ENCODE data around the gene RBMS1. TPM values are rescaled to one million over a fixed set of nuclear protein-coding genes. Genes with fewer than 3 reads are reported as not detected.

RBMS1 gene
- total RNA-seq, 6 experiments from 2014 or later: 8.5 to 21.4 (median 14.3) TPM

DNA sequence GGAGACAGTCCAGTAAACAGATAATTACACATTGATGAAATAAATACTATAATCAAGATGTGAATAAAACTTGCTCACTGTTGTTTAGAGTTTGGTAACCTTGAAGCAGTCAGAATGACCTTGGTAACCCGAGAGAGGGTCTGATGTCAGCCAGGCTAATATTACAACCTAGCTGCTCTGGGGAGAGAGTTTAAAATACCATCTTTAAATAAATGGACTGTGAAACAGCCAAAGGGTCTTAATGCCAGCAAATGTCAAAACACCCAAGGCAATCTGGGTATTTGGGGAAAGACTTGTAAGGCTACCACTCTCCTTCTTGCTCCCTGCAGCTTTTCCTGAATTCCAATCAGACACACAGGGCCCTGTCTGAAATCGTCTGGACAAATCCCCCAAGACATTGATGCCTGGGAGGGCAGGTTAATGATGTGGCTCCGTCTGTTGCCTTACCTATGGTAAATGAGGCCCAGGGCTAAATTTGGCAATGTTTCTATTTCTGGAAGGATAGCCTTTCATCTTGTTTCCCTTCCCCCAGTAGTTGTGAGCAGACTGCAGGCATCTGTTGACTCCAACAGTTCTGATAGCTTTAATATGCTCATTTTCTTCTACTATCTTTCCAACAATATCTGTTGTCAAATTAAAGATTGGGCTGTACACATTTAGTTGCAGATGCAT lies 250.6 kb downstream of the RBMS1 start:
- DNase-seq (no peak), ATAC-seq (no peak)
- Histone ChIP-seq H3K9me3 (no peaks in the 10 kb centered on the region), H3K4me1 (no peaks in the 10 kb centered on the region), H3K27ac (no peak overlapping the region), H3K4me3 (no peak overlapping the region), H3K36me3 (no peaks in the 10 kb centered on the region), H3K27me3 (no peaks in the 10 kb centered on the region)
- intact Hi-C loops (cut with DNase I): no loop called here
- no peak for TF ChIP-seq POLR2A (IDR thresholded peaks at IDR 0.05)
- TF ChIP-seq, protein P1, sequence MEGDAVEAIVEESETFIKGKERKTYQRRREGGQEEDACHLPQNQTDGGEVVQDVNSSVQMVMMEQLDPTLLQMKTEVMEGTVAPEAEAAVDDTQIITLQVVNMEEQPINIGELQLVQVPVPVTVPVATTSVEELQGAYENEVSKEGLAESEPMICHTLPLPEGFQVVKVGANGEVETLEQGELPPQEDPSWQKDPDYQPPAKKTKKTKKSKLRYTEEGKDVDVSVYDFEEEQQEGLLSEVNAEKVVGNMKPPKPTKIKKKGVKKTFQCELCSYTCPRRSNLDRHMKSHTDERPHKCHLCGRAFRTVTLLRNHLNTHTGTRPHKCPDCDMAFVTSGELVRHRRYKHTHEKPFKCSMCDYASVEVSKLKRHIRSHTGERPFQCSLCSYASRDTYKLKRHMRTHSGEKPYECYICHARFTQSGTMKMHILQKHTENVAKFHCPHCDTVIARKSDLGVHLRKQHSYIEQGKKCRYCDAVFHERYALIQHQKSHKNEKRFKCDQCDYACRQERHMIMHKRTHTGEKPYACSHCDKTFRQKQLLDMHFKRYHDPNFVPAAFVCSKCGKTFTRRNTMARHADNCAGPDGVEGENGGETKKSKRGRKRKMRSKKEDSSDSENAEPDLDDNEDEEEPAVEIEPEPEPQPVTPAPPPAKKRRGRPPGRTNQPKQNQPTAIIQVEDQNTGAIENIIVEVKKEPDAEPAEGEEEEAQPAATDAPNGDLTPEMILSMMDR (IDR thresholded peaks at IDR 0.05): no peak
- 45% methylated on average over 1 of the region's 3 CpGs for WGBS (ENCODE audit: insufficient coverage, low coverage, low lambda C conversion rate, missing lambda C conversion rate)

DNA sequence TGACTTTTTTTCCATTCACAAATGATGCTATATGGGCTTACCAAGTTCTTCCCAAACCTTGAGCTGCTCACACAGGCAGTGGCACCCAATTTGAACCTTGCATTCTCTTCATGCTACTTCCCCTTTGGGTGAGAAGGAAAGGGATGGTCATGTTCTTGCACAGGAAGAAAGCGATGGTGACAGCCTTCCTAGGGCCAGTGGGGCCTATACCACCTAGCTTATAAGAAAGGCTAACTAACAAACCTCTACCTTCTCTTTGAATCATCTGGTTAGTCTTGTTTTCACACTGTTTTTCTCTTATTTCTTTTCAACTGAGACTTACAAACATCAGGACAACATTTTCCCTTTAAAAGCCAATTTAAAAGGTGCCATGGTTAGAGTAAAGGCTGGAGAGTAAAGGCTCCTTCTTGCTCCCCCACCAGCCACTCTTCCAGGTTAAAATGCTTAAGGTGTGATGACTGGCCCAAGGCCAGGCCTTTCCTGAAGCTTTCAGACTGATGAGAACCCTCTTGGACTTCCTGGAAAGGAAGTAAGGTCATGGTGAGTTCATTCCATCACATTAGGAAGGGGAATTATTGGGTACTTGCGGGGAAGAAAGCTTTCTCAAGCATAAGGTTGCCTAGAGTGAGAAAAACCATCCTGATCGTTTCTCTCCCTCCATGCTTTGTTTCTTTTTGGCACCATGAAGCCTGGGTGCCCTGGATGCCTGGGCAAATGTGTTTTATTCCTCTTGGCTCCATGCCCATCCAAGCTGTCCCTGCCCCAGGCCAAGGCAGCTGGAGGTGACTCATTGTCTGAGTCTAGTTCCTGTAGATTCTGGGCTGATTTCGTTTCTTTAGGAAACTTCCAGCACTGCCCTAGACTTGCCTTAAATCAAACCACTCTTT lies 252.1 kb downstream of the RBMS1 start:
- TF ChIP-seq, protein P1 (IDR thresholded peaks at IDR 0.05): no peak
- TF ChIP-seq POLR2A (IDR thresholded peaks at IDR 0.05): no peak
- ATAC-seq: peak; percentile 19 to 89 (median 58)
- intact Hi-C loops (cut with DNase I): no loop called here
- DNase-seq: peak in 1 of 3 donors; percentile 28
- no peak overlapping the region for H3K4me3 ChIP-seq
- H3K27ac ChIP-seq: no peak overlapping the region
- no peaks in the 10 kb centered on the region for H3K9me3 ChIP-seq
- H3K27me3 ChIP-seq: no peaks in the 10 kb centered on the region
- H3K36me3 ChIP-seq: no peaks in the 10 kb centered on the region
- H3K4me1 ChIP-seq: no peaks in the 10 kb centered on the region
- 54% methylated on average over 4 of the region's 4 CpGs for WGBS (ENCODE audit: insufficient coverage, low coverage, low lambda C conversion rate, missing lambda C conversion rate)

DNA sequence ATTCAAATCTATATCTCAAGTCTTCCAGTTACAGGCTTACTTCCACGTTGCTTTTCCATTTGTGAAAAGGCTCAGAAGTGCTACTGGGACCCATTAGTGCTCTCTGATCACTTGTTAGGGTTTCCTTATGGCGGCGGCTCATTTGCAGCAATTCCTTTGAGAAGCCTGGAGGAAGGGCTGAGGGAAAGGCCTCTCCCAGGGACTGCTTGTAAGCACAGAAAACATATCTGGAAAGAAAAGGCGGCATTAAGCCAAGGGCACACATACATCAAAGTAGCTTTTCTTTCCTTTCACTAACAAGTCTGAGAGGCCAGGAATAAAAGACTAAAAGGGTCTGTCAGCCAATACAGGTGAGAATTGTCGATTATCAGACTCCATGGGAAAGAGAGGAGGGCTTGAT lies 254.2 kb downstream of the RBMS1 start:
- DNase-seq (no peak), ATAC-seq (no peak)
- H3K9me3 ChIP-seq: no peaks in the 10 kb centered on the region
- TF ChIP-seq, protein P1 (IDR thresholded peaks at IDR 0.05): no peak
- TF ChIP-seq POLR2A (IDR thresholded peaks at IDR 0.05): no peak
- H3K4me3 ChIP-seq: no peak overlapping the region
- intact Hi-C loops (cut with DNase I): no loop called here
- no peaks in the 10 kb centered on the region for H3K27me3 ChIP-seq
- no peaks in the 10 kb centered on the region for H3K36me3 ChIP-seq
- no peak overlapping the region for H3K27ac ChIP-seq
- WGBS (ENCODE audit: insufficient coverage, low coverage, low lambda C conversion rate, missing lambda C conversion rate): 53% methylated on average over 4 of the region's 5 CpGs
- H3K4me1 ChIP-seq: no peaks in the 10 kb centered on the region

DNA sequence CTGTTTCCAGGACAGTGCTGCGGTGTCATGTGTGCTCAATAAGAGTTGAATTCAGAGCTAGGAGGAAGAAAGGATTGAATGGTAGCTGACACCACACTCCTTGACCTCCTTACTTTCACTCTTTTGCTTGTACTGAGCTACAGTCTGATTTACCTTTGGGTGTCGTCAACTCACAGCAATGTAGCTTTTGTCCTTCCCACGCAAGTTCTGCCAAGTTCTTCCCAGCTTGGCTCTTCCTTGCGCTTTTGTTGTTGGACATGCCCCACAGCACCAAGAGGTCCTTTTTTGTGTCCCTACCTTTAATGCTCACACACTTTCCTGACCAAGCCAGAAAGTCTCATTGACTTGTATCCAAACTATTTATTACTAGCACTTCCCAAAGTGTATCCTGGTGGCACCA lies 255.2 kb downstream of the RBMS1 start:
- DNase-seq (no peak), ATAC-seq (no peak)
- Histone ChIP-seq H3K27me3 (no peaks in the 10 kb centered on the region), H3K4me1 (no peaks in the 10 kb centered on the region), H3K9me3 (no peaks in the 10 kb centered on the region), H3K4me3 (no peak overlapping the region), H3K27ac (no peak overlapping the region), H3K36me3 (no peaks in the 10 kb centered on the region)
- intact Hi-C loops (cut with DNase I): no loop called here
- WGBS (ENCODE audit: insufficient coverage, low coverage, low lambda C conversion rate, missing lambda C conversion rate): 91% methylated on average over 4 of the region's 4 CpGs
- TF ChIP-seq, protein P1 (IDR thresholded peaks at IDR 0.05): no peak
- TF ChIP-seq POLR2A (IDR thresholded peaks at IDR 0.05): no peak

All from right lobe of liver (tissue), 6 donors.